HL-60/S4 treated with phorbol 12-myristate 13-acetate at 8.2 ng/mL for 4 days and 3 days (cell line): ENCODE data around the gene CHRNB4.

ENCODE experiments used
- in situ Hi-C: fragments of 300-500 bp; cut with MboI; formaldehyde crosslinking; loops from 2 replicates; pipeline ENCODE4 v1.15.0; 2022; ENCODE audit warnings: low sequenced_read_pairs

Gene CHRNB4

DNA sequence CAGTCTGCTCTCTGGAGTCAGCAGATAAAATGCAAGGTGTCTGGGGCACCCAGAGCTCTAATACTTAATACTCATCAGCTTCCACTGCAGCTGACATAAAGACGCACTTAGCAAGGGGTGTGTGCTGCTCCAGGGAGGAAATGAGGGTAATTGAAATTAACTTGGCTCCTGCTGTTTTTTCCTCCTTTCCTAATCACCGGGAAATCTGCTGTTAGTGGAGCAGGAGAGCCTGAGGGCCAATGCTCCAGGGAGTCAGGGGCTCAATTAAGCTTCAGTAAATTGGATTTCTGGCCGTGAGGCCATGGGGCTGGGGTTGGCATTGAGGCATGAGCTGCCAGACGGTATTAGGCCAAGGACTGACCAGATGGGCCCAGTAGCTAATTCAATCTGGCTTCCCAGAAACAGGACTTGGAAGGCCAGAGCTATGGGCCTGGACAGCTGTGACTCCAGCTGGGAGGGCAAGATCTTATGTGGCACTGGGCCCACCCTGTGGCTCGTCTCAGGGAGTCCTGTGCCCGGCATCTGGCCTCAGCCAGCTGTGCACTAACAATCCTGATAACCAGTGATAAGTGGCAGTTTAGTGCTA lies 30.7 kb upstream of the CHRNB4 start:
- in situ Hi-C loops = no loop called here

DNA sequence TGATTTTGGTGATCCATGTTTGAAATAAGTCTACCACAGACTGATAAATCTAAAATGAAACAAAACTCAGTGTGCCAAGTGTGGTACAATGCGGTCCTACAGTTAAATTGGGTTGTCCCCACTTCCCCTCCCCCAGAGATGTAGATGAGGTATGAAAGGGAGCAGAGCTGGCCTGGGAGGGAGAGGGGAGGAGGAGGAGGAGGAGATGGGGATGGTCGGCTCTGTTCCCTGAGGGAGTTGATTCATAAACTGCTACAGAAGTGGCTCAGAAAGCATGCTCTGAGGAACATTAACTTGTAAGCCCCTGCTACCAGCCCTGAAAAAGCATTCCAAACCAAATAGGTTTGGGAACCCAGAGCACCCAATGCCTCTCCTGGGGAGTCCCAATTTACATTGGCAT lies 28.0 kb upstream of the CHRNB4 start:
- in situ Hi-C loops = no loop called here

DNA sequence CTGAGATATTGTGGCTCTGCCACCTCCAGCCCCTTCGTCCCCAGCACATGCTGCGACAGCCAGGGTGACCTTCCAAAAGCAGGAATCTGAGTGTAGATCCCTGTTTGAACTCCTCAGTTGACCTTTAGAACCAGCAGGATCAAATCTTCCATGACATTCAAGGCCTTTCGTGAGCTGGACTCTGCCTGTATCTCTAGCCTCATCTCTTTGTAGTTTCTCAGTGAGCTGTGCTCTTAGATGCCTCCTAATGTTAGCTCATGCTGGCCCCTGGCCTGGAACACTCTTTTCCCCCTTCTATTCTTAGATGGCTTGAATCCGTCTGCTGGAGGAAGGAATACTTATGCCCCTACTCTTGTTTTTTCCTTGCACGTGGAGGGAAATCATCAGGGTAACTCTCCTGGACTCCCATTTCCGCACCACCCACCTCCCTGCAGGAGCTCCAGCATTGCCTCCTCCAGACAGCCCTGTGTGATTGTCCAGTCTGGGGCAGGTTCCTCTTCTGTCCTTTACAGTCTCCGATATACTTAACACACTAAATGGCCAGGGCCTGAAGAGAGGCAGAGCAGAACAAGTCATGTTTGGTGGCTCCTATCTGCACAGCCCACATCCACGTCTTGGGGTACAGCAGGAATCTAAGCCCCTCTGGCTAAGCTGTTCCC lies 26.7 kb upstream of the CHRNB4 start:
- in situ Hi-C loops = no loop called here

DNA sequence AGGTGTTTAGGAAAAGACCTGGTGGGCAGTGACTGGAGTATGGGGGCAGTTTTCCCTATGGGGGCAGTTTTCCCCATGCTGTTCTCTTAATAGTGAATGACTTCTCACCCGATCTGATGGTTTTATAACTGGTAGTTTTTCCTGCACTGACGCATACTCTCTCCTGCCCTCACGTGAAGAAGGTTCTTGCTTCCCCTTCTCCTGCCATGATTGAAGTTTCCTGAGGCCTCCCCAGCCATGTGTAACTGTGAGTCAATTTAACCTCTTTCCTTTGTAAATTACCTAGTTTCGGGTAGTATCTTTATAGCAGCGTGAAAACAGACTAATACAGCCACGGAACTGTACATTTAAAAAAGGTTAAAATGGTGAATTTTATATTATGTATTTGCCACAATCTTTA lies 25.0 kb upstream of the CHRNB4 start:
- in situ Hi-C loops = no loop called here

DNA sequence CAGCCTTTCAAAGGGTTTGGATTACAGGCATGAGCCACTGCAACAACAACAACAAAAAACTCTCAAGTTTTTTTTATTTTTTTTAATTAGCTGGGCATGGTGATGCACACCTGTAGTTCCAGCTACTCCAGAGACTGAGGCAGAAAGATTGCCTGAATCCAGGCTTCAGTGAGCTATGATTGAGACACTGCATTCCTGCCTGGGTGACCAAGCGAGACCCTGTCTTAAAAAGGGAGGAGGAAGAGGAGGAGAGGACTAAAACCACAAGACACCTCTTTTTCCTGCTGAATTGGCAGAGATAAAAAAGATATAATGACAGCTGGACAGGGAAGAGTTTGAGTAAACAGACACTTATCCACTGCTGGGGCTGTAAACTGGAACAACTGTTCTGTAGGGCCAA lies 22.7 kb upstream of the CHRNB4 start:
- in situ Hi-C loops = no loop called here

DNA sequence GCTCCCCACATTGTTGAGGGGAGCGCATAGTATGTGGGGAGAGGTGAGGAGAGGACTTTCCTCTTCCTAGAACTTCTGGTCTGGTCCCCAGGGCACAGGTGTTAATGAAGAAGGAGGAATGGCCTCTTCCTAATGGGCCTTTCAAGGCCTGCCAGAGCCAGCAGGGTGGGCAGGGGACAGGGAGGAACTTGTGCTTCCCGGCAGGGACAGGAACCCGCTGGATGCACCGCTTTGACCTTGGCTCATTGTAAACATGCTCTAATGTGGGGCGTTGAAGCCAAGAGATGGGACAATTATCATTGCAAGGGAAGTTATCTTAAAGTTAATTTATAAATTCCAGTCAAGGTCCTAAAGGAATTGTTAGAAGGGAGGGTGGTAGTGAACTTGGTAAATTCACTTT lies 21.0 kb upstream of the CHRNB4 start:
- in situ Hi-C loops = no loop called here

DNA sequence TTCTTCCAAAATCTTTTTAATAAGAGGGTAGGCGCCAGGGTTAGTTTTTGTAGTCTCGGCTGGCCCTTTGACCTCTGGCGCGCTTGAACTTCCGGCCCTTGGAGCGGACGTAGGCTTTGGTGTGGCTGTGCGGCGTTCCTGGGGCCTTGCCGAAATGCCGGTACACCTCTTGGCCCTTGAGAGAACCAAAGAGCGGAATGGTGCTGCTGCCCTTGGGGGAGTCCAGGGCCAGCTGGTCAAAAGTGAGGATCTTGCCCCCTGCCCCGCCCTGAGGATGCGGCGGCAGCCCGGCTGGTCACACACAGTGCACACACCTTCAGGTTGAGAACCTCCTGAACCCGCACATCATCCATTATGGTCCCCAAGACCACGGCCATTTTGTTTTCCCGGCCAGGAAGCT lies 20.0 kb upstream of the CHRNB4 start:
- in situ Hi-C loops = no loop called here

DNA sequence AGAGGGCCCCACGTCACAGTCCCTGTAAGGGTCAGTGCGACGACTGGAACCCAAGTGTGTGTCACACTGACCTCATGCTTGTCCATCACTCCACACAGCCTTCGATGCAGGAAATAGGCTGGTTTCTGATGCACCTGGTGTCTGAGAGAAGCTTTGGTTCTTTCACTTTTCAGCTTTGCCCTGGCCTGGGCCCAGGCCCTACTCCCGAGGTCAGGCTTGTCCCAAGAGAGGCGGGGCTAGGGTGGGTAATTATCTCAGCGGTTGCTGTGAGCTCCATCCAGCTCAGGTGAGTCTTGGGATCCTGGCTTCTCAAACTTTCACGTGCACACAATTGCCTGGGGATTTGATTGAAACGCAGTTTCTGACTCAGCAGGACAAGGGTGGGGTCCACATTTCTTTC lies 19.6 kb upstream of the CHRNB4 start:
- in situ Hi-C loops = no loop called here

DNA sequence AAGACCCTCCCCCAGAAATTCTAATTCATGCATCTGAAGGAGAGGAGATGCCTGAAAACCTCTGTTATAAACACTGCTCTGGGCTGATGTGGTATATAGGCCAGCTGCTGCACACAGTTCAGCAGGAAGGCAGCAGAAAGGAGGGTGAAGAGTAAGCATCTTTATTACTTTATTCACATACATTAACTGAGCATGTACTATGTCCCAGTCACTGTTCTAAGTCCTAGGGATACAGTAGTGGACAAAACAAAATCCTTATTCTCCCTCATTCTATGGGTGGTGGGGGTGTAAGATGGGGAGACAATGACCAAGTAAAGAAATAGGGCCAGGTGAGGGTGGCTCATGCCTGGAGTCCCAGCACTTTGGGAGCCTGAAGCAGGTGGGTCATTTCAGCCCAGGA lies 17.8 kb upstream of the CHRNB4 start:
- in situ Hi-C loops = no loop called here

DNA sequence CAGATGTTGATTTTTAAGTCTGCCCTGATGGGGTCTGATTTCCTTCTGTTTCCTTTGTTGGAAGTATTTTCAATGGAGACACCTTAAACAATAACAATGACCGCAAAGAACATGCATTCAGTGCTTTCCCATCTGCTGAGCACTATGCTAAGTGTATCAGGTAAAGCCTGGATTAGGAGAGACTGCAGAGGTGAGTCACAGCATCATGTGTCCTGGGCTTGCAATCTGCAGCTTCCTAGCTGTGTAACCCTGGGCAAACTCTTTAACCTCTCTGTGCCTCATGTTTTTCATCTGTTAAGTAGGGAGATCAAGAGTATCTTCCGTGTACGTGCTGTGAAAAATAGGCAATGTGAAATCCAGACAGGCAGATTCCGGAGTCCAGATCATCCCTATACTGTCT lies 13.3 kb upstream of the CHRNB4 start:
- in situ Hi-C loops = no loop called here

DNA sequence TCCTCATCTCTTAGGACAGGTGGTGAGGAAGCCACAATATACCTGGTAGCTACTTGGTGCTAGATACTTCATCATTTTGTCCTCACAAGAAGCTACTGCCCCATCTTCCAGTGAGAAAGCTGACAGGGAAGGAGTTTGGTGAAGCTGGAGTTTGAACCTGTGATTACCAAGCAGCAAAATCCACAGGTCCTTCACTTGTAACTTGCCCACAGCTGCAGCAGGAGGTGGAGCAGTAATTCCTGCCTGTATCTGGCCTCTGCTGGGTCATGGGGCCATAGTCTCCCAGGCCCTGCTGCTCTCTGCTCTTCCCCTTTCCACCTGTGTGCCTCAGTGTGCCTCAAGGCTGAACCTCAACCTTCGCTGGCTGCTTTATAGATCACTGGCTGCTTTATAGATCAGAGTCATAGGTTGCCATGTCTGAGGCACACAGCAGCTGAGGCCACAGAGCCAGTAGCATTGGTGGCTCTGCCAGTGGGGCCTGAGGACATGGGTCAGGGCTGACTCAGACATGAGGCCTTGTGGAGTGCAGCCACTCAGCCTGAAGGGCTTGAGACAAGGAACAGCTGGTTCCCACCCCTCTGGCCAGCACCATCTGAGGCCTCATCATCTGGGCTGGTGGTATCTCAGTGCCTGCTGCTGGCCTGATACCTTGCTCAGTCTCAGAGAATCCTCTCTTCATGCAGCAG lies 11.1 kb upstream of the CHRNB4 start:
- in situ Hi-C loops = no loop called here

DNA sequence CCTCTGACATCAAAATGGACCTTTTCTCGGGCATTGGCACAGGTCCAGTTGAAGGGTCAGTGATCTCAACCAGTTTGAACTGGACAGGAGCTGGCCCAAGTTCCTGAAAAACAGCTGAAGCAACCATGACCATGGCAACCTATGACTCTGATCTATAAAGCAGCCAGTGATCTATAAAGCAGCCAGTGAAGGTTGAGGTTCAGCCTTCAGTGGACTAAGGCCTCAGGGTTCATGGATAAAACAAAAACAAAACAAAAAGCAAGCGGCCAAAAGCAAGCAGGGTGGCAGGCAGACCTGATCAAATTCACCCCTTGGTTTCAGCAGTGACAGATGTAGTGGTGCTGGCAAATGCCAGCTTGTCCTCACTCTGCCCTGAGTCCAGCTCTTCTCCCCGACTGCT lies 10.0 kb upstream of the CHRNB4 start:
- in situ Hi-C loops = no loop called here

DNA sequence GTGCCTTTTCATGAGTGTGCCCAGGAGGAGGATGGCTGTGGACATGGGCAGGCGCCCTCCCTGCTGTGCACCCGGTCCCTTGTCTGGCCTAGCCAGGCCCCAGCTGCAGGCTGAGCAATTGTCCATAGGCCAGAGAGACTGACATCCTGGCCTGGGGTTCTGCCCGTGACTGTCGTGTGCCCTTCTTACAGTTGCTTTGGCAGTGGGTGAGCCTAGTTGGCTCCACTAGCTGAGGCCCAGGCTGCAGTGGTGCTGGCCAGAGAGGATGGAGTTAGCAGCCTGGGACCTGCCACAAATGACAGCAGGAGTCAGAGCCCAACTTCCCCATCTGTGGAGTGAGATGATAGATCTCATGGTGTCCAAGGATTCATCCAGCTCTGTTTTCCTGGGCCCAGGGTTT lies 9.0 kb upstream of the CHRNB4 start:
- in situ Hi-C loops = no loop called here

DNA sequence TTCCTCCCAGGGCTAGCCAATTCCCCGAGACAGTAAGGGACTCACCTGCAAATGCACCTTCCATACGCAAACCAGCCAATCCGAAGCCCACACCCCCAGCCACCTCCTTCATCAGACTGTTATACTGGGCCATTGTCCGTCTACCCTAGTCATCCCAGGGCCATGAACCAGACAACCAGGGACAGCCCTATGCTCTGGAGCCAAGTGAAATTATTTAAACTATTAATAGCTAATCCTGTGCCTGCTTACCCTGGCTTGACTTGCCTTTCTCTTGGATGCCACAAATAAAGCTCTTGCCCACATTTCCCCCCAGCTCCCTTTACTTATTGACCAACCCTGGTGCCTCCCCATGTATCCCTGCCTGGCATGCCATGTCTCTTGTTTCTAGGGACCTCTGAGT lies 4.0 kb upstream of the CHRNB4 start:
- in situ Hi-C loops = no loop called here

DNA sequence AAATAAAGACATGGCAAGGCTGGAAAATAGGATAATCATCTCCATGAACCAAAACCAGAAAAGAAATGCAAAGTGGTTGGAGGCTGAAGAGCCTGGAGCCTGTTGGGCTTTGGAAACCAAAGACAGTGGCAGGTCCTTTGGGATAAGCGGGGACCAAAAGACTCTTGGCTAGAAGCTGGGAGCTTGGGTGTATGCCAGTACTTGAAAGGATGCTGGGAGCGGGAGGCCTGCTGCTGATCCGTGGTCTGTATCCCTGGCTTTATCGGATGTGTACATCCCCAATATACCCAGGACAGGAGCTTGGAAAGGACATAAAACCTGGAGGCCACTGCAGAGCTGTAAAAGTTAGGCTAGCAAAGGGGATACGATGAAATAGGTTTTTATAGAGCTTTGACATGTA lies 1.3 kb upstream of the CHRNB4 start:
- in situ Hi-C loops = no loop called here

DNA sequence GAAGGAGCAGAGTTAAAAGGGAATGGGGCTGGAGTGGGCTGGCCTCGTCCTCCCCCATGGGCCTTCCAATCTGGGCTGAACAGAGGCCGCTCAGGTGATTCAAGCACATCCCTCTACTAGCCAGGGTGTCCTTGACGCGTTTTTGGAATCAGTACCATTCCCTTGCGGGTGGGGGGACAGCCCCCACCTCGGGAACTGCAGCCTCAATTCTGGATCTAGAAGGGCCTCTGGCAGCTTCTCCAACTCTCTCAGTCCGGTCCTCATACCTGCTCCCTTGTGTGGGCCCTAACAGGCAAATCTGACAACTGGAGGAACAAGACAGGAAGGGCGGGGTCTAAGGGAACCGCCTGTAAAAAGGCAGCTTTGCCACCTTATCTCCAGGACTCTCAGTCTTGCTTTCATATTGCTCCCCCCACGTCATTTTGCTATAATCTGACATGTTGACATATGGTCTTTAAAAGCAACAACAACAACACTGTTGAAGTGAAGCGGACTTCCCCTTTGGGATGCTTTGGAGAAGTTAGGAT lies 802 bp upstream of the CHRNB4 start:
- in situ Hi-C loops = no loop called here

DNA sequence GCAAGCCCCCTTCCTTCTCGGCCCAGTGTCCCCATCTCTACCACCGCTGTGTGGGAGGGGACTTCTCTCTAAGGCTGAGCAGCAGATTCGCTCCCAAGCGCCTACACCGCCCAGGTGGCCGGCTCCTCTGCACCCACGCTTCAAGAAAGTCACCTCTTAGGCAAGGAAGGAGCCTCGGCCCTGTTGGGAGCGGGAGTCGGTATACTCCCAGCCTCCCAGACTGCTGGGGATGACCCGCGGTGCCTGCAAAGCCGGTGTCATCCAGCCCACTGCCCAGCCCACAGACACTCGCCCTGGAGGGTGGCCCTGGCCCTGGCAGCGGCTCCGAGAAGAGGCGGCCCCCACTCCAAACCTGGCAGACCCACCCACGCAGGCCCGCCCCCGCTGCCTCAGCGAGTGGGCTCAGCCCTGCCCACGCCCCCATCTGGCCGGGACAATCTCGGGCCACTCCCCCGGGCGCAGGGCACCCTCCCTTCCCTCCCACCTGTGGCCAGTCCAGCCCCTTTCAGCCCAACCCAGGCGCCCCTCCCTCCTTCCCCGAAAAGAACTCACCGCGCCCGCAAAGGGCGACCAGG lies 396 bp downstream of the CHRNB4 start:
- in situ Hi-C loops = no loop called here

DNA sequence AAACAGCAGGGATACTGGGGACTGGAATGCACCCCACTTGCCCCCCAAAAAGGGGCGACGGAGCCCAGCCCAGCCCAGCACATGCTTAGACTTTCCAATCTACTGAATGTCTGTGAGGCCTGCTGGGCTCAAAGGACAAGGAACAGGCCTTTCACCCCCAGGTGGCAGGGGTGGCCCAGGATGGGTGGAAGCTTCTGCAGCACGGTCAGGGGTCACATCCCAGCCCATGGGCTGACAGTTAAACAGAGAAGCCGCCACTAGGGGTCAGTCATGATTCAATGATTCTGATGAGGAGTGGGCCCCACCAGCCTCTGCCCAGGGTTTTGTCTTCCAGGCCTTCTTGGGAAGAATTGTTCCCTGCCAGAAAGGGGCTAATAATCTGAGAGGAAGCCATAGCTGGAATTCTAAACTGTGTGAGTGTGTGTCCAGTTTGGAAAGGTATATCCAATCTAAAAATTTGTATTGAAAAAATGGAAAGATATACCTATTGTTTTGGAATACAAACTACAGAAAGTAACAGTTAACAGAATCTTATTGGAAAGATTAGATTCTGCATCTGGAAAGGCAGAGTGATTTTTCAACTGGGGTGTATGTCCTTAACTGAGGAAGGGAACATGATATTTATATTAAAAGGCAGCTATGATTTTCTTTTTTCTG lies 2.2 kb downstream of the CHRNB4 start:
- in situ Hi-C loops = no loop called here

DNA sequence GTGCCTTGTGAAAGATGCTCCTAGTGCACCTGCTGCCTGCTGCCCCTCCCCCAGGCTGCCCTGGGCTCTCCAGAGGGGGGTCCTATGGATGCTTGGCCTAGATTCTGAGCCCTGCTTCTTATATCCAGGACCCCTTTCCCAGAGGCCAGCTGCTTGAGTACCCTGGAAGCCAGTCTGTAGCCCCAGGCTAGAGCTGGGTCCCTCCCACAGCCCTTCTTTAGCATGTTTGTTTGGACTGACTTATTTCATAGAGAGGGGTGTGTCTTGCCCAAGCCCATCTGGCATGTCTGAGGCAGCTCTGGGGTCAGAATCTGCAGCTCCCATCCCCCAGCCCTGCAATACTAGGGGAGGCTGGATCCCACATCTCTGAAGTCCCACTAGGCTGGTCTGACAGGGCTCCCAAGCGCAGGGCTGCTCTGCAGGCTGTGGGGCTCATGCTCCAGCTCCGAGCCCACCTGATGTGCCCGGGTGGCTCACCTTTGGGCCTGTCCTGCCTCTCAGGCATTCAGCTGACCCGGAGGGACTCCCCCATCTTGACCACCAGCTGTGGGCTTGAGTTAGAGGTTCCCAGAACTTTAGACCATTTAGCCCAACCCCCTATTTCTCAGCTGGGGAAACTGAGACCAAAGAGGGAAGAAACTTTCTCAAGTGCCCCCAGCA lies 3.1 kb downstream of the CHRNB4 start:
- in situ Hi-C loops = no loop called here

DNA sequence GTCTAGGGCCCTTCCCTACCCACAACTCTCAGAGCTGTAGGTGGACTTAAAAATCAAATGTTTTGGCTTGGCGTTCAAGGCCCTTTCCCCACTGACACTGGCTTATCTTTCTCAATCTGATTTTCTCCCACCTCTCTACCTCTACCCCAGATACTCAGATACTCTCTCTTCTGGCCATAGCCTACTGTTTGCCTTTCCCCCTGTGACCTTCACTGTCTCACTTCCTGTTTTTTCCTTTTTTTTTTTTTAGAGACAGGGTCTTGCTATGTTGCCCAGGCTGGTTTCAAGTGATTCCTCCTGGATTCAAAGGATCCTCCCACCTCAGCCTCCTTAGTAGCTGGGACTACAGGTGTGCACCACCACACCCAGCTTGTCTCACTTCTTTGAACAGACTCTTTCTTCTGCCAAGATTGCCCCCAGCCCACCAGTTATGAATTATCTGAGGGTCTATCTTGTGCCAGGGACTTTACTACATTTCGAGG lies 4.6 kb downstream of the CHRNB4 start:
- in situ Hi-C loops = no loop called here

DNA sequence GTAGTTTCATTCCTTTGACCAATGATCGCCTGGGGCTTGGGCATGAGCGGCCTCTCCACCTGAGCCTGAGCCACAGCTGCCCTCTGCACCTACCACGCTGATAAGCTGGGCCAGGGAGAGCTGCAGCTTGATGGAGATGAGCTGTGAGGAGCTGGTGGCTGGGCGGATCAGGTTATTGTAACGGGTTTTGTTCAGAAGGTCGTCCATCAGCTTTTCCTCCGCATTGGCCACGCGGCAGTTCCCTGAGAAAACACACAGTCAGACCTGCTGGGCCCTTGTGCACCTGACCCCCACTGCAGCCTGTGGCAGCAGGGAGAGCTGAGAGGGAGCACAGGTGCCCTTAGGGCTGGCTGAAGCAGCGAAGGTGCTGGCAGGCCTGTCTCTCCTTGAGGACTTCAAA lies 5.7 kb downstream of the CHRNB4 start:
- in situ Hi-C loops = no loop called here
